DND-41 (cell line): ENCODE results near the gene TXNRD1.

Source experiments
- ATAC-seq: fragments of 200-7000 bp; cut with Tn5 transposase; 3 replicates; pipeline ENCODE4 v1.9.1; 2021; ENCODE audit warnings: low read depth; ENCODE audit not compliant: insufficient read depth
- DNase-seq: peaks from one replicate; pipeline ENCODE4 v3.0.0-alpha.2; 2020
- H2AFZ ChIP-seq: 2 replicates; pipeline ENCODE4 v1.6.0; 2012; ENCODE audit warnings: low read depth, low read length
- H3K27ac ChIP-seq: 2 replicates; pipeline ENCODE4 v1.5.1; 2012; ENCODE audit warnings: low read length, inconsistent platforms
- H3K27me3 ChIP-seq: fragments of 200-600 bp; sonication (generic); 2 replicates; pipeline ENCODE4 v1.6.0; 2012; ENCODE audit warnings: low read length, mild to moderate bottlenecking, inconsistent platforms; ENCODE audit not compliant: insufficient read depth, poor library complexity
- H3K36me3 ChIP-seq: 2 replicates; pipeline ENCODE4 v1.5.1; 2012; ENCODE audit warnings: low read length, inconsistent platforms; ENCODE audit not compliant: insufficient read depth
- H3K4me1 ChIP-seq: 2 replicates; pipeline ENCODE4 v1.5.1; 2012; ENCODE audit warnings: mild to moderate bottlenecking, low read length; ENCODE audit not compliant: insufficient read depth
- H3K4me2 ChIP-seq: 2 replicates; pipeline ENCODE4 v1.6.0; 2012; ENCODE audit warnings: mild to moderate bottlenecking, moderate library complexity, low read length, inconsistent platforms; ENCODE audit not compliant: insufficient read depth
- H3K4me3 ChIP-seq, 2 experiments: fragments of 200-600 bp in 1 of 2; shearing (Covaris generic) in 1 of 2; 2 replicates each; pipeline ENCODE4 v1.5.1; 2012 to 2016; ENCODE audit warnings: inconsistent platforms in 2 of 2, low read length in 2 of 2, mild to moderate bottlenecking in 2 of 2, low read depth in 1 of 2, moderate library complexity in 1 of 2
- H3K79me2 ChIP-seq: 2 replicates; pipeline ENCODE4 v1.6.0; 2012; ENCODE audit warnings: low read length, inconsistent platforms; ENCODE audit not compliant: insufficient read depth
- H3K9ac ChIP-seq: 2 replicates; pipeline ENCODE4 v1.6.0; 2012; ENCODE audit warnings: low read depth, mild to moderate bottlenecking, inconsistent platforms, low read length, moderate library complexity
- H3K9me3 ChIP-seq: 2 replicates; pipeline ENCODE4 v1.5.1; 2012; ENCODE audit warnings: low read length, moderate library complexity, mild to moderate bottlenecking, inconsistent platforms; ENCODE audit not compliant: insufficient read depth, severe bottlenecking
- H4K20me1 ChIP-seq: 2 replicates; pipeline ENCODE4 v1.6.0; 2012; ENCODE audit warnings: low read length; ENCODE audit not compliant: insufficient read depth
- CTCF ChIP-seq: IDR thresholded peaks from 2 replicates; pipeline ENCODE4 v1.5.1; 2012; ENCODE audit warnings: borderline replicate concordance, low read length, moderate library complexity, mild to moderate bottlenecking; ENCODE audit not compliant: poor library complexity, severe bottlenecking; ENCODE audit errors: extremely low read depth
- EZH2 ChIP-seq: IDR thresholded peaks from 3 replicates; pipeline ENCODE4 v1.6.1; 2012; ENCODE audit warnings: borderline replicate concordance, low read depth, mild to moderate bottlenecking, moderate library complexity, low read length, inconsistent platforms; ENCODE audit not compliant: severe bottlenecking

TXNRD1 gene

GRCh38 chr12:104374806-104375205, 159.2 kb downstream of the TXNRD1 start:
- Histone ChIP-seq H3K4me2 (no peak overlapping the region), H3K4me1 (peaks cover 22% of the 10 kb centered on the region), H4K20me1 (0 out of 2 replicates have a peak, but pooled peaks cover 5% of the 10 kb centered on the region), H3K79me2 (no peaks in the 10 kb centered on the region), H3K36me3 (no peaks in the 10 kb centered on the region), H3K4me3 (no peak overlapping the region), H3K9me3 (peaks cover under 1% of the 10 kb centered on the region), H3K9ac (no peak overlapping the region), H3K27ac (no peak overlapping the region), H3K27me3 (no peaks in the 10 kb centered on the region), H2AFZ (no peak overlapping the region)
- DNase-seq, result no peak
- ATAC-seq, result no peak
- TF ChIP-seq CTCF (no peak), EZH2 (no peak)

GRCh38 chr12:104375775-104376174, 160.2 kb downstream of the TXNRD1 start:
- DNase-seq (no peak), ATAC-seq (no peak)
- Histone ChIP-seq H3K36me3 (no peaks in the 10 kb centered on the region), H3K4me2 (no peak overlapping the region), H3K4me3 (no peak overlapping the region), H3K27ac (no peak overlapping the region), H3K9me3 (no peaks in the 10 kb centered on the region), H3K9ac (no peak overlapping the region), H4K20me1 (0 out of 2 replicates have a peak, but pooled peaks cover 5% of the 10 kb centered on the region), H3K4me1 (peaks cover 22% of the 10 kb centered on the region), H3K79me2 (no peaks in the 10 kb centered on the region), H2AFZ (no peak overlapping the region), H3K27me3 (no peaks in the 10 kb centered on the region)
- TF ChIP-seq CTCF (no peak), EZH2 (no peak)

GRCh38 chr12:104376650-104377513, 161.3 kb downstream of the TXNRD1 start:
- Histone ChIP-seq H4K20me1 (peaks cover 3% of the 10 kb centered on the region; the same call in 1 of the 2 replicates), H3K4me3 (no peak overlapping the region), H2AFZ (no peak overlapping the region), H3K4me2 (no peak overlapping the region), H3K4me1 (peaks cover 18% of the 10 kb centered on the region), H3K79me2 (peaks cover 4% of the 10 kb centered on the region), H3K27ac (no peak overlapping the region), H3K36me3 (no peaks in the 10 kb centered on the region), H3K9ac (no peak overlapping the region), H3K27me3 (no peaks in the 10 kb centered on the region), H3K9me3 (no peaks in the 10 kb centered on the region)
- ATAC-seq (no peak), DNase-seq (no peak)
- TF ChIP-seq EZH2 (no peak), CTCF (no peak)
